Naive thymus-derived CD8-positive, alpha-beta T cell (primary cell): ENCODE measurements around the gene CCT3. TPM values are rescaled to one million over a fixed set of nuclear protein-coding genes. Genes with fewer than 3 reads are reported as not detected.
A peak's percentile ranks its signal among the peaks of the same experiment; 100 is the strongest.

Experiments
- ATAC-seq, 2 donors: fragments of 150-1000 bp; cut with Tn5 transposase in 1 of 2; sonication (Bioruptor Pico), chemical (Tn5 transposase) in 1 of 2; 1 replicate in 1 of 2; 2 replicates in 1 of 2; pipeline ENCODE4 v1.10.0; 2021; ENCODE audit warnings: mild to moderate bottlenecking in 2 of 2, moderate library complexity in 2 of 2
- POLR2A ChIA-PET: fragments of 350-600 bp; sonication (Branson Sonifier 250); formaldehyde crosslinking; loops from one replicate; lab custom pipeline; 2021; ENCODE audit warnings: antibody characterized with exemption; lab: Charles Lee
- DNase-seq, 10 donors: peaks; one replicate each; pipeline versions ENCODE4 v3.0.0 to v3.0.0-alpha.2; 2020 to 2022
- H3K27ac Mint-ChIP-seq, 10 donors: one replicate each; pipeline ENCODE4 v1.8.0; 2020 to 2022; ENCODE audit warnings: mild to moderate bottlenecking in 10 of 10, mixed read lengths in 10 of 10, moderate library complexity in 4 of 10, inconsistent platforms in 1 of 10
- H3K27me3 Mint-ChIP-seq, 5 donors: one replicate each; pipeline ENCODE4 v1.8.0; 2021 to 2022; ENCODE audit warnings: mixed read lengths in 5 of 5
- H3K36me3 Mint-ChIP-seq, 3 donors: one replicate each; pipeline ENCODE4 v1.8.0; 2020 to 2022; ENCODE audit warnings: mixed read lengths in 3 of 3, mild to moderate bottlenecking in 2 of 3, inconsistent platforms in 1 of 3
- H3K4me1 Mint-ChIP-seq, 4 donors: one replicate each; pipeline ENCODE4 v1.8.0; 2021 to 2022; ENCODE audit warnings: mixed read lengths in 4 of 4
- H3K4me3 Mint-ChIP-seq, 10 donors: one replicate each; pipeline ENCODE4 v1.8.0; 2020 to 2022; ENCODE audit warnings: mild to moderate bottlenecking in 10 of 10, mixed read lengths in 10 of 10, moderate library complexity in 6 of 10, inconsistent platforms in 1 of 10
- H3K9me3 Mint-ChIP-seq, 9 donors: one replicate each; pipeline ENCODE4 v1.8.0; 2020 to 2022; ENCODE audit warnings: mixed read lengths in 9 of 9, mild to moderate bottlenecking in 3 of 9, inconsistent platforms in 1 of 9, moderate library complexity in 1 of 9
- polyA plus RNA-seq, 3 donors: library from polyadenylated mRNA; unstranded; fragments of 300-500 nt; fragmentation: Illumina TruSeq; gene quantifications; one replicate each; pipeline ENCODE4 v1.2.3, GENCODE V29; 2021
- total RNA-seq, 8 experiments: library from RNA in 2 of 8; stranded (reverse) in 2 of 8; gene quantifications; one replicate each; pipeline ENCODE4 v1.2.3 and lab custom pipeline; 2021 to 2026

The CCT3 gene
- total and polyA plus RNA-seq, 5 experiments from 2014 or later: 142 to 270 (median 232) TPM

DNA sequence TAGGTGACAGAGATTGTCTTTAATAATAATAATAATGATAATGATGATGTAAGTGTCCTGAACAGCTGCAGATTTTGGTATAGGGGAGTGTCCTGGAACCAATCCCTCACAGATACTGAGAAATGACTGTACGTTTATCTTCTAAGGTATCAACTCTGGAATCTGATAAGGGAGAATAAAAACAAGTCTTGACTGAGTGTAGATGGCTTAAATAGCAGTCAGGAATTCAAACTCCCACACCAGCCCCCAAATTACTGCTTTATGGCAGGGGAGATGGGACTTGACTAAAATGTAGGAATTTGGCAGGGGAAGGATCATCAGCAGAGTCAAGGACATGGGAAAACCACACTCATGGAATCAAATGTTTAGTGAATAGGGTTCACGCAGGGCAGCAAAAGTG lies 32.9 kb downstream of the CCT3 start:
- Mint-ChIP-seq H3K4me3 (no peak overlapping the region), H3K27ac (peak overlapping the region in 2 of 10 donors; percentile 38 to 63), H3K9me3 (no peaks in the 10 kb centered on the region), H3K27me3 (no peaks in the 10 kb centered on the region), H3K36me3 (peaks cover 0 to 47% (median 5%) of the 10 kb centered on the region in 3 donors), H3K4me1 (peaks cover 0 to 3% (median 1%) of the 10 kb centered on the region in 4 donors)
- no peak for DNase-seq
- POLR2A ChIA-PET: interaction anchor here (1.0 kb wide), 1 partner anchor 22 kb away, joined by 5 read pairs; the partner anchor contains the start of gene SMG5
- no peak for ATAC-seq

DNA sequence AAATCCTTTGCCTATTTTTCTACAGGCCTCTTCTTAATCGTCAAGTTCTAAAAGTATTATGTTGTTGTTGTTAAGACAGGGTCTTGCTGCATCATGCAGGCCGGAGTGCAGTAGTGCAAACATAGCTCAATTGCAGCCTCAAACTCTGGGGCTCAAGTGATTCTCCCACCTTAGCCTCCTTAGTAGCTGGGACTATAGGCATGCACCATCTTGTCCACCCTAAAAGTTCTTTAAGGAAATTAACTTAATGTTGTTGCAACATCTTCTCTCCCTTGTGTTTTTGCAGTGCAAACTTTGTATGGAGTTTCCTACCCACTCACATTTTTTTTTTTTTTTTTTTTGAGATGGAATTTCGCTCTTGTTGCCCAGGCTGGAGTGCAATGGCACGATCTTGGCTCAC lies 34.9 kb downstream of the CCT3 start:
- Mint-ChIP-seq H3K4me3 (no peak overlapping the region), H3K27ac (peak overlapping the region in 3 of 10 donors; percentile 42 to 85 (median 78)), H3K36me3 (peaks cover 0 to 31% (median 3%) of the 10 kb centered on the region in 3 donors), H3K9me3 (no peaks in the 10 kb centered on the region), H3K27me3 (no peaks in the 10 kb centered on the region), H3K4me1 (peaks cover 0 to 3% (median 1%) of the 10 kb centered on the region in 4 donors)
- POLR2A ChIA-PET: interaction anchor here (0.7 to 0.9 kb wide), 4 partner anchors 15 to 326 kb away, joined by 3 to 10 read pairs (median 6); partner anchors contain the start of gene SMG5
- DNase-seq: no peak
- no peak for ATAC-seq

DNA sequence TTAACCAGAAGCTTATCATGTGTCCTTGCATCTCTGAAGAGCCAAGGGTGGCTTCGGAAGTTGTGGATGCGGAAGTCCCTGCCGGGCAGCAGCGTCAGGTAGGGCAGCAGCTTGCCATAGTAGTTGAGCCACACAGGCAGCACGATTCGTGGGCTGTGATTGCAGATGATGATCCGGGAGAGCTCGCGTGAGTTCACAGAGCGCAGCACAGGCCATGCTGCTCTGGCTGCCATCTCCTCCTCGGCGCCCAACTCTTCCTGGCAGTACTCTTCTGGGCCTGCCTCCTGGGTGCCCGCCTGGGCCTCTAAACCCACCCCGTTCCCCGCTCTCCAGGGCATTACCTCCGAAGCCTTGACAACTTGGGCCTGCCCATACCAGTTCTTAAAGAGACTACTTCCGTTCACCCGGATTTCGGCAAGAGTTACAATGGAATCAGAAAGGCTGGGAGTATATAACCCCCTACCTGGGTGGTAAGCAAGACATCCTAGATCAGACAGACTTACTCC lies 39.2 kb downstream of the CCT3 start, which contains the start of gene VHLL:
TSS of gene VHLL (minus strand) at position 456 of the 506 bp plus-strand sequence. CDS start at position 338, 118 bp downstream.
- ATAC-seq (no peak), DNase-seq (no peak)
- H3K4me1 Mint-ChIP-seq: peaks cover 12 to 22% (median 18%) of the 10 kb centered on the region in 4 donors
- POLR2A ChIA-PET: interaction anchor here (0.6 kb wide), 1 partner anchor 252 kb away, joined by 3 read pairs; no protein-coding TSS in a partner anchor
- peak within 1 kb of the TSS in 1 of 10 donors; percentile 48 for H3K27ac Mint-ChIP-seq
- H3K9me3 Mint-ChIP-seq: no peaks in the 10 kb centered on the region
- H3K4me3 Mint-ChIP-seq: no peak within 1 kb of the TSS
- H3K27me3 Mint-ChIP-seq: no peaks in the 10 kb centered on the region
- H3K36me3 Mint-ChIP-seq: no peaks in the 10 kb centered on the region

DNA sequence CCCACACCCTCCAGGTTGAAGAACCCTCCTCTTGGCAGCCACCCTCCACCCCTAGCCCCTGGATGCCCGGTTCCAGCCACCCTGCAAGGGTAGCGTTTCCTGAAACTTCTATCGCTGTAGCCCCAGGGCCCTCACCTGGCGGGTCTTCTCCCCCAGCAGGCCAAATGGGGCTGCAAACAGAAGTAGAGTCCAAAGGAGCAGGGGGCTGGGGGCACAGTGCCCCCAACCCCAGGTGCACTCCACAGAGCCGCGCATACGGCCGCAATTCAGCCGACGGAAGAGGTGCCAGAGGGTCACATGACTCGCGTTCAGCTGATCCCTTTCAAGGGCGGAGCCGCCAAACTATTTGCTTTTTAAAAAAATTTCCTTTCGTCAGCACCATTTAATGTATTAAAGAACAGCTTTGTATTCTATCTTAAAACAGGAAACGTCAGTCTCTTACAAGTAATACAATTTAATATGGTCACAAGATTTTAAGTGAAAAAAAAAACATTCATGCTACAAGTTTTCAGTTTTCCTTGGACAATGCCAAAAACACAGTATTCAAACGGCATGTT lies 42.6 kb downstream of the CCT3 start, which contains the start of gene GLMP:
TSS of gene GLMP (minus strand) at position 289 of the 557 bp plus-strand sequence. CDS start at position 255, 34 bp downstream.
- peak; percentile 37 to 77 (median 50) for DNase-seq
- POLR2A ChIA-PET: interaction anchor here (1.0 to 3.4 kb wide), 2 partner anchors 12 to 162 kb away, joined by 3 to 21 read pairs; partner anchors contain the start of genes SMG5 and TMEM79
- Mint-ChIP-seq H3K36me3 (peaks cover 0 to 3% (median 0%) of the 10 kb centered on the region in 3 donors), H3K4me1 (peaks cover 14 to 23% (median 19%) of the 10 kb centered on the region in 4 donors), H3K27me3 (no peaks in the 10 kb centered on the region), H3K27ac (peak within 1 kb of the TSS; percentile 52 to 93 (median 84)), H3K4me3 (peak within 1 kb of the TSS; percentile 86 to 93 (median 90)), H3K9me3 (no peaks in the 10 kb centered on the region)
- ATAC-seq: peak; percentile 95 to 96

DNA sequence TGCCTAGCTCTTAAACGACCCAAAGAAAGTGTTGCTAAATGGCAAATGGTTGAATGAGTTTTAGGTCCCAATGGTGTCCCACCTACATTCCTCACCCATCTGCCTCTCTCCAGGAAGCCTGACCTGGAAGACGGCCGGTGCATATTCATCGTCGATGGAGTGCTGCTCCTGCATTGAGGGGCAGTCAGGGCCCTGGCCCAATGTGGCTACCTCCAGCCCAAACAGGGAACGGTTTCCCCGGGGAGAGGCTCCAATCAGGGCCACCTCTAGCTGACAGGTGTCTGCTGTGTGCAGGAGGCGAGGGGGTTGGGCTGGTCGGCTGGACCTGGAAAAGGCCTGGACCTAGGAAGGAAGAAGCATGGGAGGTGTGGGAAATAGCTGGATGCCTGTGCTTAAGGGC lies 44.2 kb downstream of the CCT3 start:
- peaks cover 0 to 12% (median 0%) of the 10 kb centered on the region in 3 donors for H3K36me3 Mint-ChIP-seq
- H3K27ac Mint-ChIP-seq: peak overlapping the region in 3 of 10 donors; percentile 43 to 77 (median 49)
- POLR2A ChIA-PET: interaction anchor here (3.4 kb wide), 1 partner anchor 11 kb away, joined by 21 read pairs; the partner anchor contains the start of genes SMG5 and TMEM79
- H3K4me3 Mint-ChIP-seq: peak overlapping the region in 5 of 10 donors; percentile 2 to 90 (median 29)
- no peaks in the 10 kb centered on the region for H3K9me3 Mint-ChIP-seq
- no peaks in the 10 kb centered on the region for H3K27me3 Mint-ChIP-seq
- ATAC-seq (no peak), DNase-seq (no peak)
- H3K4me1 Mint-ChIP-seq: peaks cover 14 to 23% (median 19%) of the 10 kb centered on the region in 4 donors

DNA sequence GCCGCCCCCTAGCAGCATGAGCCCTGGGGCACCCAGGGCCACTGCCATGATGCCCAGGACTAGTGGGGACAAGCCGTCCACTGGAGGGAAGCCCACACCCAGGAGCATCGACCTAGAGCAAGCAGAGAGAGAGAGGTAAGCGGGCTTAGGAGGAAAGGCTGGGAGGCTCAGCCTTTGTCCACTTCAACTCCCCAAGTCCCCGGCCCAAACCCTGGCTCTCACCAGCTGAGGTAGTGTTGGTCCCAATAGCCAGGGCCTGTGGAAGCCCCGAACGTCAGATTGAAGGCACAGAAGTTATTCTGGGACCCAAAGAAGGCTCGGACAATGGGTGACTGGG lies 45.0 kb downstream of the CCT3 start:
- no peak for ATAC-seq
- Mint-ChIP-seq H3K27ac (peak overlapping the region in 6 of 10 donors; percentile 37 to 89 (median 62)), H3K27me3 (no peaks in the 10 kb centered on the region), H3K4me1 (peaks cover 14 to 23% (median 19%) of the 10 kb centered on the region in 4 donors), H3K36me3 (peaks cover 0 to 15% (median 0%) of the 10 kb centered on the region in 3 donors), H3K4me3 (peak overlapping the region in 5 of 10 donors; percentile 24 to 57 (median 45)), H3K9me3 (no peaks in the 10 kb centered on the region)
- POLR2A ChIA-PET: interaction anchor here (3.4 kb wide), 1 partner anchor 10 kb away, joined by 21 read pairs; the partner anchor contains the start of genes SMG5 and TMEM79
- DNase-seq: no peak

DNA sequence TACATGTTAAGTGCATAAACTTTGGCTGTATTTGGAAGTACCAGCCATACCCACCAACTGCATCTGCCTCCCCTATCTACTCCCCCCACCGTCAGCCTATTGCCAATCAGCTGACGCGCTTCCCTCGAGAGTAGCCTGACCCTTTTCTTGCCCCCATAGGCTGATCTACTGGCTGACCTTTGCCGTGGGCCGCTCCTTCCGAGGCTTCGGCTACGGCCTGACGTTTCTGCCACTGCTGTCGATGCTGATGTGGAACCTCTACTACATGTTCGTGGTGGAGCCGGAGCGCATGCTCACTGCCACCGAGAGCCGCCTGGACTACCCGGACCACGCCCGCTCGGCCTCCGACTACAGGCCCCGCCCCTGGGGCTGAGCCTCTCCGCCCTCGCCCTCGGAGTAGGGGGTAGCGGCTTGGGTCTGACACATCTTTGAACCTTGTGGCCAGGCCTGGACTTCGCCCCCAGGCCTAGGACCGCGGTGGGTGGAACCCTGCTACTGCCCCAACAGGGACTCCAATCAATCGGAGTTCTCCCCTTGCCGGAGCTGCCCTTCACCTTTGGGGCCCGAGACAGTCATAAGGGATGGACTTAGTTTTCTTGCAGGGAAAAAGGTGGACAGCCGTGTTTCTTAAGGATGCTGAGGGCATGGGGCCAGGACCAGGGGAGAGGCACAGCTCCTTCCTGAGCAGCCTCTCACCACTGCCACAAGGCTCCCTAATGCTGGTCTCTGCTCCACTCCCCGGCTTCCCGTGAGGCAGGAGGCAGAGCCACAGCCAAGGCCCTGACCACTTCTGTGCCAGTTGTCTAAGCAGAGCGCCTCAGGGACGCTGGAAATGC lies 46.6 kb downstream of the CCT3 start:
- POLR2A ChIA-PET: interaction anchor here (1.0 kb wide), 1 partner anchor 9 kb away, joined by 4 read pairs; the partner anchor contains the start of gene SMG5
- ATAC-seq: no peak
- peaks cover 0 to 15% (median 0%) of the 10 kb centered on the region in 3 donors for H3K36me3 Mint-ChIP-seq
- H3K27me3 Mint-ChIP-seq: no peaks in the 10 kb centered on the region
- peak overlapping the region in 6 of 10 donors; percentile 20 to 79 (median 48) for H3K4me3 Mint-ChIP-seq
- H3K27ac Mint-ChIP-seq: peak overlapping the region in 6 of 10 donors; percentile 32 to 89 (median 52)
- H3K9me3 Mint-ChIP-seq: no peaks in the 10 kb centered on the region
- DNase-seq: no peak
- H3K4me1 Mint-ChIP-seq: peaks cover 14 to 23% (median 19%) of the 10 kb centered on the region in 4 donors

DNA sequence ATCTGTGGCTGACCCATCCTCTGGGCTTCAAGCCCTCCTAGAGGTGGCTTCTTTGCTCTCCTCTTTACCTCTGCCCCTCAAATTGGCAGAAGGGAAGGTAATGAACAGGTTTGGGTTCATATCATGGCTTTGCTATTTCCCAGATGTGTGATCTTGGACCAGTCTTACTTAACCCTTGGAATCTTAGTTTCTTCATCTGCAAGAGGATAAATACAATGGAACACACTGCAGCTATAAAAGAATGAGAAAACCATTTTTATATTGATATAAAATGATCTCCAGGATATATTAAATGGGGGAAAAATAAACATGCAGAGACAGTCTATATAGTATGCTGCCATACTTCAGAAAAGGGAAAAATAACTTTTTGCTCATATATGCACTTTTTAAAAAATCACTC lies 48.2 kb downstream of the CCT3 start:
- Mint-ChIP-seq H3K27ac (peak overlapping the region in 3 of 10 donors; percentile 4 to 64 (median 4)), H3K9me3 (no peaks in the 10 kb centered on the region), H3K4me3 (no peak overlapping the region), H3K36me3 (peaks cover 0 to 17% (median 0%) of the 10 kb centered on the region in 3 donors), H3K27me3 (no peaks in the 10 kb centered on the region), H3K4me1 (peaks cover 6 to 14% (median 11%) of the 10 kb centered on the region in 4 donors)
- ATAC-seq: no peak
- POLR2A ChIA-PET: no interaction called here
- DNase-seq: no peak

DNA sequence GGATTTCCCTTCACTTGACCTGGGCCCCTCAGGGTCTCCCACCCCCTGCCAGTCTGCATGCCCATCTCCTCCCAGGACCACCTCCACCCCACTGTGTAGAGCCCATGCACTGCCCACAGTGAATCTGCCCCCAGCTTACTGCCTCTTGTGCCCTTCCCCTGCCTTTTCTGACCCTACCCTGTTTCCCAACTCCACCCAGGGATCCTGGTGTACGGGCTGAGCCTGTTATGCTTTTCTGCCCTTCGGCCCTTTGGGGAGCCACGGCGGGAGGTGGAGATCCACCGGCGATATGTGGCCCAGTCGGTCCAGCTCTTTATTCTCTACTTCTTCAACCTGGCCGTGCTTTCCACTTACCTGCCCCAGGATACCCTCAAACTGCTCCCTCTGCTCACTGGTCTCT lies 52.0 kb downstream of the CCT3 start:
- Mint-ChIP-seq H3K4me1 (peaks cover 25 to 36% (median 34%) of the 10 kb centered on the region in 4 donors), H3K4me3 (peak overlapping the region in 1 of 10 donors; percentile 33), H3K27me3 (no peaks in the 10 kb centered on the region), H3K36me3 (peaks cover 0 to 14% (median 0%) of the 10 kb centered on the region in 3 donors), H3K27ac (no peak overlapping the region), H3K9me3 (no peaks in the 10 kb centered on the region)
- ATAC-seq (no peak), DNase-seq (no peak)
- POLR2A ChIA-PET: no interaction called here

DNA sequence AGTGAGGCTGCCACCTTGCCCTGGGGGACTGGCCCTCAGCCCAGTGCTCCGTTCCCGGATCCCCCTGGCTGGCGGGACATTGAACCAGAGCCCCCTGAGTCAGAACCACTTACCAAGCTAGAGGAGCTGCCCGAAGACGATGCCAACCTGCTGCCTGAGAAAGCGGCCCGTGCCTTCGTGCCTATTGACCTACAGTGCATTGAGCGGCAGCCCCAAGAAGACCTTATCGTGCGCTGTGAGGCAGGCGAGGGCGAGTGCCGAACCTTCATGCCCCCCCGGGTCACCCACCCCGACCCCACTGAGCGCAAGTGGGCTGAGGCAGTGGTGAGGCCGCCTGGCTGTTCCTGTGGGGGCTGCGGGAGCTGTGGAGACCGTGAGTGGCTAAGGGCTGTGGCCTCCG lies 52.7 kb downstream of the CCT3 start:
- Mint-ChIP-seq H3K27ac (no peak overlapping the region), H3K27me3 (no peaks in the 10 kb centered on the region), H3K36me3 (peaks cover 0 to 14% (median 0%) of the 10 kb centered on the region in 3 donors), H3K9me3 (no peaks in the 10 kb centered on the region), H3K4me3 (no peak overlapping the region), H3K4me1 (peaks cover 28 to 43% (median 39%) of the 10 kb centered on the region in 4 donors)
- ATAC-seq (no peak), DNase-seq (no peak)
- POLR2A ChIA-PET: no interaction called here

DNA sequence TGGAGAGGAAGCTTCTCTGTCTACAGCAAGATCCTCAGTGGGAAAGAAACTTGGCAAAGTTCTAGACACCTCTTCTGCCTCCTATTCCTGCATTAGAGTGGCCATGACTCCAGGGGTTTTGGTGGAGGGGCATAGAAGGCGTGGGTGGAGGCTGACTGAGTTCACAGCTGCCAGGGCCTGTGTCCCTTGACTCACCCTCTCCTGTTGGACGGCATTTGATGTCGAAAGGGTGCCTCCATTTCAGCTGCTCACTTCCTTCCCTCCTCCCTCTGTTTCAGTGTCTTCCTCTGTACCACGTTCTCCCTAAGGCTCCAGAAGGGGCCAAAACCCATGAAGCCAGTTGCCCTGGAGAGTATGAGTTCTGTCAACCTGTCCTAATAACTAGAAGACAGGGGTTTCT lies 53.3 kb downstream of the CCT3 start:
- Mint-ChIP-seq H3K4me3 (peak overlapping the region in 5 of 10 donors; percentile 22 to 58 (median 39)), H3K36me3 (peaks cover 0 to 9% (median 0%) of the 10 kb centered on the region in 3 donors), H3K27ac (peak overlapping the region in 1 of 10 donors; percentile 31), H3K4me1 (peaks cover 28 to 49% (median 44%) of the 10 kb centered on the region in 4 donors), H3K27me3 (no peaks in the 10 kb centered on the region), H3K9me3 (no peaks in the 10 kb centered on the region)
- DNase-seq (no peak), ATAC-seq (no peak)
- POLR2A ChIA-PET: interaction anchor here (1.0 to 3.2 kb wide), 2 partner anchors 10 to 14 kb away, joined by 3 to 21 read pairs; partner anchors contain the start of gene GLMP

DNA sequence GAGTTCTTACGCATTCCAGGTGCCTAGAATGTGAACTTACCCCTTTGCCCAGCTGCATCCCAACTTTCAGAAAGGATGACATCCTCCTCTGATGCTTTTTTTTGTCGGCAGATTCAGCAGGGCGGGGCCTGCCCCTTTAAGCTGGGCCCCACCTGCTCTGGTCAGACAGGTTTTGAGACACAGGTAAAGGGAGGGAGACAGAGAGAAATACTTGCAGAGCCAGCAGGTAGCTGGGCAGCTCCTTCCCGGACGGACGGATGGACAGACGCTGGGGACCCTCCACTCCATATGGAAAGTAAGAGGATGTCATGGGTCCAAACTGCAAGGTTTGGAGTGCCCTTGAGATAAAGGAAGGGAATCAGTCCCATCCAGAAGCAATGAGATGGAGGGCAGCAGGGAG lies 54.0 kb downstream of the CCT3 start, which contains the start of gene TMEM79:
TSS of gene TMEM79 (plus strand) at position 214 of the 400 bp plus-strand sequence. CDS start 902 bp downstream, outside the sequence.
- H3K27ac Mint-ChIP-seq: peak within 1 kb of the TSS; percentile 92 to 98 (median 96)

More for the DNA sequence above, 54.0 kb downstream of the CCT3 start, which contains the start of gene TMEM79:
- H3K27me3 Mint-ChIP-seq: no peaks in the 10 kb centered on the region
- H3K9me3 Mint-ChIP-seq: no peaks in the 10 kb centered on the region
- POLR2A ChIA-PET: interaction anchor here (0.5 to 3.2 kb wide), 5 partner anchors 10 to 316 kb away, joined by 3 to 21 read pairs (median 3); partner anchors contain the start of genes GLMP and MEF2D
- peak within 1 kb of the TSS; percentile 93 to 100 (median 97) for H3K4me3 Mint-ChIP-seq
- DNase-seq: no peak
- no peak for ATAC-seq
- peaks cover 0 to 5% (median 0%) of the 10 kb centered on the region in 3 donors for H3K36me3 Mint-ChIP-seq
- peaks cover 28 to 50% (median 45%) of the 10 kb centered on the region in 4 donors for H3K4me1 Mint-ChIP-seq
